GM12865 (cell line): Measurements from ENCODE around the gene DOCK7.

Experiments
- DNase-seq: peaks from one replicate; pipeline ENCODE4 v3.0.0; 2010; ENCODE audit warnings: low read depth
- H3K4me3 ChIP-seq: 2 replicates; pipeline ENCODE4 v1.5.1; 2011; ENCODE audit warnings: mild to moderate bottlenecking, low read depth, low read length, control low read depth
- CTCF ChIP-seq: IDR thresholded peaks from 2 replicates; pipeline ENCODE4 v1.5.1; 2011; ENCODE audit warnings: low read length, control low read depth, low read depth, inconsistent platforms; ENCODE audit not compliant: insufficient read depth; ENCODE audit errors: missing control alignments

Gene DOCK7

GRCh38 chr1:62426794-62427193 is 261.4 kb downstream of the DOCK7 start:
- no peak for TF ChIP-seq CTCF
- DNase-seq, result no peak
- no peak overlapping the region for H3K4me3 ChIP-seq

- DNase-seq, result no peak
- TF ChIP-seq CTCF, result no peak
- H3K4me3 ChIP-seq, result no peak overlapping the region
Observed at GRCh38 chr1:62426237-62426636, 261.9 kb downstream of the DOCK7 start.

- TF ChIP-seq CTCF, result no peak
- no peak overlapping the region for H3K4me3 ChIP-seq
- no peak for DNase-seq
Observed at GRCh38 chr1:62425041-62425440, 263.1 kb downstream of the DOCK7 start.

- TF ChIP-seq CTCF, result no peak
- DNase-seq, result no peak
- no peak overlapping the region for H3K4me3 ChIP-seq
Observed at GRCh38 chr1:62424411-62424810, 263.8 kb downstream of the DOCK7 start.

GRCh38 chr1:62423580-62424242 is 264.5 kb downstream of the DOCK7 start:
- DNase-seq, result no peak

GRCh38 chr1:62420214-62420613 is 268.0 kb downstream of the DOCK7 start:
- TF ChIP-seq CTCF, result no peak
- no peak overlapping the region for H3K4me3 ChIP-seq
- DNase-seq, result no peak

More at GRCh38 chr1:62423580-62424242, 264.5 kb downstream of the DOCK7 start:
- TF ChIP-seq CTCF, result no peak
- no peak overlapping the region for H3K4me3 ChIP-seq
